ENCODE results near the gene PWWP2B.

PWWP2B gene

GRCh38 chr10:132397036-132397541 lies at the start of gene PWWP2B:
PWWP2B (plus strand) TSS chr10:132397200; CDS start chr10:132397227, 27 bp downstream.
- peak in 1 of 2 donors; percentile 37 for DNase-seq (ENCODE audit: low read depth in 1 of 2, low spot score in 1 of 2)

- no peak for DNase-seq (ENCODE audit: low read depth in 1 of 2, low spot score in 1 of 2)
These were observed 49.6 kb upstream of the PWWP2B start for GRCh38 chr10:132347211-132347930.

DNA sequence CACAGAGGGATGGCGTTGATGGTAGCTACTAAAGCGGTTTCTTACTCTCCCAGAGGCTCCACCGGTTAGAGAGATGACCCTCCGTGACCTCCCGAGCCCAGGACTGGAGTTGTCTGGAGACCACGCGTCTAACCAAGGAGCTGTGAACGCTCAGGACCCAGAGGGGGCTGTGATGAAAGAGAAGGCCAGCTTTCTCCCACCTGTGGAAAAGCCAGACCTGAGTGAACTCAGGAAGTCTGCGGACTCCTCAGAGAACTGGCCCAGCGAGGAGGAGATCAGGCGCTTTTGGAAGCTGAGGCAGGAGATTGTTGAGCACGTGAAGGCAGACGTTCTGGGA lies 49.1 kb upstream of the PWWP2B start:
- DNase-seq (ENCODE audit: low read depth in 1 of 2, low spot score in 1 of 2): no peak

DNA sequence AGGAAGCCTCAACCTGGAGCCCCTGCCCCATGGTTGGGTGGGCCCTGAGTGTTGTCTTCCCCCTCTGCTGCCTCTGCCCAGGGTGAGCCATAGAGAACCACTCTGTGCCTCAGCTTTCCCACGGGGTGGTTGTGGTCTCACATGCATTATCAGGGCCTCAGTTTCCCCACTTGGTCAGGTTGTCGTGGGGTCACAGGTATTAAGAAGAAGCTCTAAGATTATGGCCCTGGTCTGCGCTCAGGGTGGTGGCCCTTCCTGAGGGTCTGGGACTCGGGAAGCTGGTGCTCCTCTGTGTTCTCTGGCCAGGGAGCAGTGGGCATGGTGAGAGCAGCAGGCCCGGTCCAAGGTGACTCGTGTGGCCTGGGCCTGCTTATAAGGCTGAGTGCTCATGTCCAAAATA lies 47.2 kb upstream of the PWWP2B start:
- no peak for DNase-seq (ENCODE audit: low read depth in 1 of 2, low spot score in 1 of 2)

DNA sequence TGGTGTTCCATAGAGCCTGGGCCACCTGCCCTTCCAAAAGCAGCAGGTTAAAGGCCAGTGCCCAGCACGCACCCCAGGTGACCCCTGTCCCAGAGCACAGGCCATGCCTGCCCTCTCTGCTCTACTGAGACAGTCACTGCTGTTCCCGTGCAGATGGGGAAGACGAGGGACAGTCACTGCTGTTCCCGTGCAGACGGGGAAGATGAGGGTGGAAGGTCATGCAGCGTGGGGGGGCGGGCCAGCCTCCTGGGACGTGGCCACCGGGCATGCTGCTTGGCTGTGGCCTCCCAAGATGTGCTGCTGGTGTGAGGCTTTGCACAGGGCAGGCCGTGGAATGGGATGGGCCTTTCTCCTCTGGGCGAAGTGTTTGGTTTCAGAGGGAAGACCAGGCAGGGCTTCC lies 46.6 kb upstream of the PWWP2B start:
- DNase-seq (ENCODE audit: low read depth in 1 of 2, low spot score in 1 of 2): no peak

DNA sequence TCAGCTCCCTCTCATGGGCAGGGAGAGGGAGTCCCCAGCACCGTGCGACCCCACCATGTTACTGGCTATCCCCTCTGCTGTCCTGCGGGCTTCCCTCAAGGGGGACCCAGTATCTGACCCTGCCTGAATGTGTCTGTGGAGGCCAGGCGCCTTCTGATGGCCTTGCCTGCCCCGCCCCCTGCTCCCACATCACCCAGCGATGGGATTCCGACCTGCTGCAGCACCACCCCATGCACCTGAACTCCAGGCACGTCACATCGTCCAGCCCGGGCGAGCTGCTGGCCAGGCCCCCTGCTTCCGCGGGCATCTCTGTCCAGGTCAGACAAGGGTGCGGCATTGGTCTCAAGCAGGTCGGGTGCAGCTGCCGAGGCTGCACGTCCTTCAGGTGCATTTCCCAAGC lies 46.1 kb upstream of the PWWP2B start:
- DNase-seq (ENCODE audit: low read depth in 1 of 2, low spot score in 1 of 2): no peak

- DNase-seq (ENCODE audit: low read depth in 1 of 2, low spot score in 1 of 2): no peak
These were observed 45.4 kb upstream of the PWWP2B start for GRCh38 chr10:132351611-132352010.

GRCh38 chr10:132352462-132353308 lies 44.3 kb upstream of the PWWP2B start:
- DNase-seq (ENCODE audit: low read depth in 1 of 2, low spot score in 1 of 2): peak; percentile 57 to 65

DNA sequence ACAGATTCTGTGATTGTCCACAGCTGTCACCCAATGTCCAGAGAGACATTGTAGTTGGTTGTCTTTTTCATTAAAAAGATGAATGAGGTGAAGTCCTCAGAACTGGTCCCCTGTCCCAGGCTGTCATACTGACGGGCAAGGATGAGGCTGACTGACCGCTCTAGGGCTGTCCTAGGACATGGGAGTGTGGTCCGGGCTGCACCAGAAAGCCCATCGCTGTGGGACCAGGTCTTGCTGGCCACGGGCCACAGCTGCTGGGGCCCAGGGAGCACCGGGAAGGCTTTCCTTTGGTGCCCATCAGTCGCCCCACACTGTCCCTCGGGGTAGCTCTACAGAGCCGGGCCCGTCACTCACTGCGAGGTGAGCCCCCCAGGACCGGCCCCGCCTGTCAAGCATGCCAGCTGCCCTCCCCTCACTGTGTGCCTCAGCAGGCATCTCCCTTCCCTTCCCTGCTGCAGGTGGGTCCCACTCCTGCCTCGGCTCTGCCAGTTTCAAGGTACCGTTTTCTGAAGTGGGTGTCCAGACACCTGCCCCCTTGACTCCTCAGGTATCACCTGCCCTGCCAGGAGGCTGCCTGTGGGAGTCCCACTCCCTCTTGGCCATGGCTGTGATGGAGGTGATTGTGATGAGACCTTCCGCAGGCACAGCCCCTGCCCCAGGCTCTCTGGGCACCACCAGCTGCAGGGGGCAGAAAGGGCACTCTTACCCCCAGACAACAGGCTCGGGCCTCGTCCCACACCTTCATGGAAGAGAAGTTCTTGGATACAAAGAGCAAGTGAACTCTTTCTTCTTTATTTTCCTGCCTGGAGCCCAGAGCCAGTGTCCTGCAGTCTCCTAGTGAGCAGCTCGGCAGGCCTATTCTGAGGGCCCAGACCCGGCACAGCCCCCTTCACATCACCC lies 43.3 kb upstream of the PWWP2B start:
- no peak for DNase-seq (ENCODE audit: low read depth in 1 of 2, low spot score in 1 of 2)

- no peak for DNase-seq (ENCODE audit: low read depth in 1 of 2, low spot score in 1 of 2)
These were observed 42.5 kb upstream of the PWWP2B start for GRCh38 chr10:132354356-132355094.

GRCh38 chr10:132355297-132355696 lies 41.7 kb upstream of the PWWP2B start:
- no peak for DNase-seq (ENCODE audit: low read depth in 1 of 2, low spot score in 1 of 2)

DNA sequence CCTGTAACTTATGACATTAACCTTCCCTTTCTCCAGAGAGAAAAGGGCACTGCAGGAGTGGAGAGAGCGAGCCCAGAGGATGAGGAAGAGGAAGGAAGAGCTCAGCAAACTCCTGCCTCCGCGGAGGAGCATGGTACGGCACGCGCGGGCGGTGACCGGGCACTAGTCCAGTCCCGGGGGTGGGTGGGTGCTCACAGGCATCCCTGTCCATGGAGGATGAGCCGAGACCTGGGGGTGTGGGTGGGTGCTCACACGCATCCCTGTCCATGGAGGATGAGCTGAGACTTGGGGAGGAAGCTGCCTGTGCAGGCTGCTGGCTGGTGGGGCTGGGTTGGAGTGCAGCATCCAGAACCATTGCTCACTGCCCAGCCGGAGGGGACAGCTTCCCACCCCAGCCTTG lies 41.2 kb upstream of the PWWP2B start:
- DNase-seq (ENCODE audit: low read depth in 1 of 2, low spot score in 1 of 2): no peak

DNA sequence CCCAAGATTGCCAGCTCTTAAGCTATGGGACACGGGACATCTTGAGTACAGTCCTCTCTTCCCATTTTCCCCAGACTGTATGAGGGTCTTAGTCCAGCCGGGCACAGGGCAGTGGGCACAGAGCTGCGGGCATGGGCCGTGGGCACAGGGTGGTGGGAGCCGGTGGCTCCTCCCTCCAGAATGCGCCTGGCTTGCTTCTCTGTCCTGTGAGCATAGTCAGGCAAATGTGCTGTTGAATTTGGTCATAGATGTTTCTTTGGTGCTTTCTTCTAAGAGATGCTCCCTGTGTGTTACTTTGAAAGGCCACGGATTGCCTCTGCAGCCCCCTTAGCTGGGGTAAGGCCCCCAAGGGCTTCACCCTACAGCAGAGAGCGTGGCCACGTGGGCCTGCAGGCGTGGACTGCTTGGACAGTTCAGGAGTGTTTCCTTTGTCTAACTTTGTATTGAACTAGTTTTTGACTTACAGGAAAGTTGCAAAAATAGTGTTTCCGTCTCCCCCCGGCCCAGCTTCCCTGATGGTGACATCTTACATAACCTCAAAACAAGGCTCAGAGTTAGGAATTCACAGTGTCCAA lies 40.3 kb upstream of the PWWP2B start:
- no peak for DNase-seq (ENCODE audit: low read depth in 1 of 2, low spot score in 1 of 2)

DNA sequence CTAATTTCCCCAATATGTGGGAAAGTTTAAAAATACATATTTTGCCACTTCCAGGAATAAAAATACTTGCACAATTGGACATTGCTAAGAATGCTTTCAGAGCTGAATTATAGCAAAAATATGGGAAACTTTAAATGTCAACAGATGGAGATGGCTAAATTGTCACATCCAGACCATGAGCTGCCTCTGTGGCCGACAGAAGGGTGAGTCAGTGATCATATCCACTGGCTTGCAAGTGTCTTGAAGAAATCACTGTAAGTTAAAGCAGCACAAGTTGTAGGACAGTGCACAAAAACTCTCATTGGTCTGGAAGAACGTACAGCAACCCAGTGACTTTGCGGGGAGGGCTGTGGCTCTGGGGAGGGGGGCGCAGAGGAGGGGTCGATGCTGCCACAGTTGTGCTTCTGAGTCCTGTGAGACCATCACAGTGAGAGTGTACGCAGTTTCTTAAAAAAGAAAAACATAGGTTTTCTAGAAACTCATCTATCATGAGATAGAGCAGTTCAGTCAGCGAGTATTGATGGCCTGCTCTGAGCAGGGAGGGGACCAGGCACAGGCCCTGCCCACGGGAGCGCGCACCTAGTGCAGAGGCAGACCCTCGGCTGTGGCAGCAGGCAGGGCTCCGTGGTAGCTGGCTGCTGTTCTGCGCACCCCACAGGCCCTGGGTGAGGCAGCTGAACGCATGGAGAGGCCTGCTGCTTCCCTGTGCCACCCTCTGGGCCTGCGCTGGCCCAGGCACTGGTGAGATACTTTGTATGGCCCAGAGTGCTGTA lies 39.5 kb upstream of the PWWP2B start:
- DNase-seq (ENCODE audit: low read depth in 1 of 2, low spot score in 1 of 2): no peak

GRCh38 chr10:132359305-132360040 lies 37.5 kb upstream of the PWWP2B start:
- no peak for DNase-seq (ENCODE audit: low read depth in 1 of 2, low spot score in 1 of 2)

DNA sequence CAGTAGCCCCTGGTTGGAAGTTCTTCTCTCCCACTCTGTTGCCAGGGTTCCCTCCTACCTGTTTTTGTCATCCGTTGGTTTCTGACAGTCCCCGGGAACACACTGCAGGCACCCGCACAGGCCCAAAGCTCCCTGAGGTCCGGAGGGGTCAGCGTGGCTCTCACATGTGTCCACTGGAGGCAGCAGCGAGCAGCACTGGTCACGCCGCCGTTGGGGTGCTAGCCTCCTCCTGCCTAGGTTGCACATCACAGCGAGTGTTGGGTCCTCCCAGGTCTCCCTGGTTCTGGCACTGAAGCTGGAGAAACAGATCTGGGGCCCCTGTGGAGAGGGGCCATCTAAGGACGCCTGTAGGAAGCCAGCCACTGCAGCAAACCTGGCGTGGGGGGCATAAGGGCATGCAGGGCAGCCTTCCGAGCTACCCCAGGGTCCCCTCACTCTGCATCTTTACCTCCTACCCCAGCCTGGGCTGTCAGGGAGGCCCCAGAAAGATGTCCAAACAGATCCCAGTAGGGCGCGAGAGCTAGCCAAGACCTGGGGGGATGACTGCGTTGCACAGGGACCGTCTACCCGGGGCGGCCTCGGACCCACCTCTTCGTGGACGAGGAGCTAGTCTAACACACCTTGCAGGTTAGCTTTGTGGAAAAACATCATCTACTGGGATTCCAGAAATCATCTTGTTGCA lies 36.1 kb upstream of the PWWP2B start:
- no peak for DNase-seq (ENCODE audit: low read depth in 1 of 2, low spot score in 1 of 2)

- DNase-seq (ENCODE audit: low read depth in 1 of 2, low spot score in 1 of 2): no peak
These were observed 35.4 kb upstream of the PWWP2B start for GRCh38 chr10:132361581-132362101.

DNA sequence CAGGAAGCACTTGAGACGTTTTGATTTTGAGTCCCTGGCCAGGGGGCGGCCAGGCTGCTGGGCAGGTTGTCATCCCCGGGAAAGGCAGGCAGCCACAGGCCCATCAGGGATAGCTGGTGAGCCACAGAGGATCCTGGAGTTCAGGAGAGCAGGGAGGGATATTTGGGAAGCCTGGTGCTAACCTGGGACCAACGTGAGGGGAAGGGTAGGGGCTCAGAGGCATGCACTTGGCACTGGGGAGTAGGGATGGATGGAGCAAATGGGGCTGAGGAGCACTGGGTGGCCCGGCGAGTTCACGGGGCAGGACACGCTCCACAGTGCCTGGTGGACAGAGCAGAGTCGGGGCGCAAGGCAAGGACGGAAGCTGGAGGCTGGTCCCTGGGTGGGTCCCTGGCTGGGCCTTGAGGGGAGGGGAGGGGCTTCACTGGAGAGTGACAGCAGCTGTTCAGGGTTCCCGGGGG lies 34.8 kb upstream of the PWWP2B start:
- DNase-seq (ENCODE audit: low read depth in 1 of 2, low spot score in 1 of 2): no peak
